GM19395 (cell line): ENCODE measurements around the gene ANXA2.

ENCODE experiments used
- ATAC-seq: cut with Tn5 transposase; IDR thresholded peaks from one replicate; pipeline ENCODE4 v1.9.1; 2021; ENCODE audit warnings: mild to moderate bottlenecking, moderate library complexity; ENCODE audit not compliant: unreplicated experiment

Gene ANXA2

DNA sequence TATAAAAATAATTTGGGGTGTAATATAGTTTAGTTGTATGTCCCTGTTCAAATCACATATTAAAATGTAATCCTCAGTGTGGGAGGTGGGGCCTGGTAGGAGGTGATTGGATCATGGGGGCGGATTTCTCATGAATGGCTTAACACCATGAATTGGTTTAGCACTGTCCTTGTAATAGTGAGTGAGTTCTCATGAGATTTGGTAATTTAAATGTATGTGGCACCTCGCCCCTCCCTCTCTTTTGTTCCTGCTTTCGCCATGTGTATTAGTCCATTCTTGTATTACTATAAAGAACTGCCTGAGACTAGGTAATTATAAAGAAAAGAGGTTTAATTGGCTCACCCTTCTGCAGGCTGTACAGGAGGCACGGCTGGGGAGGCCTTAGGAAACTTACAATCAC is 83.9 kb downstream of the ANXA2 start:
- no peak for ATAC-seq

DNA sequence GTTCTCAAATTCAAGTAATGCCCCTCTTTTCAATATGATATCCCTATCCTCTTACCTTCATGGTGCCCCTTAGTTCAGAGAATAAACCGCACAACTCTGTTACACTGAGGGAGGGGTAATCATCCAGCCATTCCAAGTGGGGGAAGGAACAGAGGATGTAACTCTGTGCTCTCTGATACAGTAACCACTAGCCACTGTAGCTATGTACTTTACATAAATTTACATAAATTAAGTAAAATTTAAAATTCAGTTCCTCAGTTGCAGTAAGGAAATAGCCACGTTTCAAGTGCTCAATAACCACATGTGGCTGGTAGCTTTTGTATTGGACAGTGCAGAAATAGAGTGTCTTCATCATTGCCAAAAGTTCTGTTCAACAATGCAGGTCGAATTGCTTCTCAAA is 90.8 kb downstream of the ANXA2 start:
- no peak for ATAC-seq

DNA sequence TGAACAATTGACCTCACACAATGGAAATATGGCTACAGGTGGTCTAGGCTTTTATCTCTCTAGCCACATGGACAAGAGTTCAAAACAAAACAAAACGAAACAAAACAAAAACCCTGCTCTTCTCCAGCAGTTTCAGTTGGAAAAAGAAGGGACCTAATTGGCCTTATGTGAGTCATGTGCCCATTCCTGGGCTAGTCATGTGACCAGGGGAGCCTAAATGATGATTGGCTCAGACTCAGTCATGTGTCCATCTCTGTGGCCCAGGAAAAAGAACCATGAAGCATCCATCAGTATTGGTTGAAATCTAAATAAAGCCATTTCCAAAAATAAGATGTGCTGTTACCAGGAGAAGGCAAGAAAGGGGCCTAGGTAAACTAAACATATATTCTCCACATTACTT is 96.8 kb downstream of the ANXA2 start:
- ATAC-seq, result no peak

DNA sequence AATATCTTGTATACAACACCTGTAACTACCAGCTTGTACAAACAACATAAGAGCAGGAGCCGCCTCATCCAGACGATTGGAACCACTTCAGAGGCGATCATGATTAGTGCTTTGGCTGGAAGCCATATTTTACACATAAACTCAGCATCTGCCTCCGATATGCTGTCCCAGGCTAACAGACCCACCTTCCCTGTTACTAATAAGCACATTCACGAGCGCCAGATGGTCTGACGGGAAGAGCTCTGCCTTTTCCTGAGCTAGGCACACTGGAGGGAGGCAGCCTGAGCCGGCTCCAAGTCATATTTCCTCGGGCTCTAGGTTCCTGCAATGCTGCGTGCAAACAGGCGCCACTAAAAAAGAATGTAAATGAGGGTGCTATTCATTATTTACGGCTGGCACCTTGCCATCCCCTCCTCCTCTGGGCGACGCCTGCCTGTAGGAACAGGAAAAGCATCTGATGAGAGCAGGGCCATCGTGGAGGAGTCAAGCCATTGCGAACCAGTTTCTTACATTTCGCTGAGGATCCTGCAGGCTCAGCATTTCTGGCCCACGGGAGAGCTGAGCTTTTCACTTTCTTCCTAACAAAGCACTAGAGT is 98.2 kb downstream of the ANXA2 start:
- no peak for ATAC-seq
